Caki2 (cell line): ENCODE results near the gene ATXN7. TPM values are rescaled to one million over a fixed set of nuclear protein-coding genes. Genes with fewer than 3 reads are reported as not detected.

Experiments
- DNase-seq: peaks from one replicate; pipeline ENCODE4 v3.0.0-alpha.2; 2015; ENCODE audit warnings: low read depth
- in situ Hi-C: cut with HindIII; loops from 2 replicates; pipeline ENCODE4 v1.10.0; 2016; ENCODE audit warnings: low sequenced_read_pairs, low pct_unique_long_range_greater_than_20kb, mixed read lengths
- total RNA-seq: library from RNA; depleted of rRNA; stranded (reverse); fragments of >200 nt; shearing (Covaris generic); gene quantifications from 2 replicates; pipeline ENCODE4 v1.2.3, GENCODE V29; 2014; ENCODE audit warnings: low replicate concordance

The ATXN7 gene
- total RNA-seq, 1 experiment from 2014 or later, result 2.3 TPM

- in situ Hi-C loops, result no loop called here
Observed at GRCh38 chr3:63892773-63893352, 29.2 kb downstream of the ATXN7 start.

GRCh38 chr3:63895422-63896189, 31.9 kb downstream of the ATXN7 start:
- in situ Hi-C loops, result no loop called here
- no peak for DNase-seq

More at GRCh38 chr3:63892773-63893352, 29.2 kb downstream of the ATXN7 start:
- no peak for DNase-seq

- DNase-seq, result no peak
- in situ Hi-C loops, result no loop called here
Observed at GRCh38 chr3:63896332-63897030, 32.8 kb downstream of the ATXN7 start.

GRCh38 chr3:63900010-63900409, 36.3 kb downstream of the ATXN7 start:
- in situ Hi-C loops, result no loop called here

GRCh38 chr3:63900459-63900858, 36.8 kb downstream of the ATXN7 start:
- in situ Hi-C loops, result no loop called here
- DNase-seq, result no peak

More at GRCh38 chr3:63900010-63900409, 36.3 kb downstream of the ATXN7 start:
- DNase-seq, result no peak

GRCh38 chr3:63905731-63906620, 42.3 kb downstream of the ATXN7 start:
- in situ Hi-C loops, result no loop called here
- DNase-seq, result no peak

- no peak for DNase-seq
- in situ Hi-C loops, result no loop called here
Observed at GRCh38 chr3:63908081-63908736, 44.5 kb downstream of the ATXN7 start.

GRCh38 chr3:63908776-63909175, 45.1 kb downstream of the ATXN7 start:
- in situ Hi-C loops, result no loop called here
- no peak for DNase-seq

GRCh38 chr3:63909431-63909830, 45.8 kb downstream of the ATXN7 start:
- DNase-seq, result no peak
- in situ Hi-C loops, result no loop called here

- in situ Hi-C loops, result no loop called here
- DNase-seq, result no peak
Observed at GRCh38 chr3:63910001-63910400, 46.3 kb downstream of the ATXN7 start.

- DNase-seq, result no peak
- in situ Hi-C loops, result no loop called here
Observed at GRCh38 chr3:63910891-63911290, 47.2 kb downstream of the ATXN7 start.

GRCh38 chr3:63911509-63911872, 47.8 kb downstream of the ATXN7 start:
- no peak for DNase-seq
- in situ Hi-C loops, result no loop called here

- peak; percentile 87 for DNase-seq
- in situ Hi-C loops, result no loop called here
Observed at GRCh38 chr3:63911873-63912767, 48.5 kb downstream of the ATXN7 start, which contains the start of gene SCAANT1. Gene SCAANT1 (minus strand): TSS chr3:63912383.

GRCh38 chr3:63912768-63913588, 49.3 kb downstream of the ATXN7 start:
- in situ Hi-C loops, result no loop called here
- DNase-seq, result peak; percentile 61

- in situ Hi-C loops, result no loop called here
- DNase-seq, result no peak
Observed at GRCh38 chr3:63914312-63914711, 50.6 kb downstream of the ATXN7 start.

- in situ Hi-C loops, result no loop called here
- no peak for DNase-seq
Observed at GRCh38 chr3:63918321-63918720, 54.7 kb downstream of the ATXN7 start.
